ENCODE results near the gene TBC1D21.

Gene TBC1D21

GRCh38 chr15:73906346-73907034 is 33.1 kb downstream of the TBC1D21 start:
- TF ChIP-seq TARDBP (IDR thresholded peaks at IDR 0.05) (no peak), LEF1 (IDR thresholded peaks at IDR 0.05; ENCODE audit: borderline replicate concordance) (no peak), L3MBTL2 (conservative IDR thresholded peaks at IDR 0.05) (no peak), FOXM1 (IDR thresholded peaks at IDR 0.05; ENCODE audit: borderline replicate concordance) (no peak), HDGF (IDR thresholded peaks at IDR 0.05; ENCODE audit: borderline replicate concordance) (no peak), SP1 (IDR thresholded peaks at IDR 0.05) (no peak), ZNF384 (IDR thresholded peaks at IDR 0.05) (no peak), PKNOX1 (IDR thresholded peaks at IDR 0.05) (no peak), NFRKB (IDR thresholded peaks at IDR 0.05) (no peak), CTBP1 (IDR thresholded peaks at IDR 0.05; ENCODE audit: borderline replicate concordance) (no peak), FOXA1 (IDR thresholded peaks at IDR 0.05) (no peak), SUZ12 (IDR thresholded peaks at IDR 0.05) (no peak), ELF4 (IDR thresholded peaks at IDR 0.05) (no peak), ARNT (IDR thresholded peaks at IDR 0.05) (no peak), BHLHE40 (IDR thresholded peaks at IDR 0.05; ENCODE audit: borderline replicate concordance) (no peak)
- ChIA-PET CTCF (interaction anchor here (0.9 to 3.4 kb wide), 8 partner anchors 9 to 130 kb away, joined by 3 to 15 read pairs (median 3); partner anchors contain the start of gene LOXL1), POLR2A (interaction anchor here (0.6 to 1.6 kb wide), 2 partner anchors 12 to 28 kb away, joined by 3 read pairs; no protein-coding TSS in a partner anchor)
- DNase-seq (ENCODE audit: extremely low spot score), result no peak

GRCh38 chr15:73907035-73907408 is 33.7 kb downstream of the TBC1D21 start:
- DNase-seq (ENCODE audit: extremely low spot score), result no peak
- ChIA-PET CTCF (interaction anchor here (0.6 to 3.4 kb wide), 9 partner anchors 10 to 130 kb away, joined by 3 to 15 read pairs (median 3); partner anchors contain the start of gene LOXL1), POLR2A (interaction anchor here (1.6 kb wide), 1 partner anchor 28 kb away, joined by 3 read pairs; no protein-coding TSS in a partner anchor)
- TF ChIP-seq ARNT (IDR thresholded peaks at IDR 0.05) (no peak), LEF1 (IDR thresholded peaks at IDR 0.05; ENCODE audit: borderline replicate concordance) (no peak), HDGF (IDR thresholded peaks at IDR 0.05; ENCODE audit: borderline replicate concordance) (no peak), CTBP1 (IDR thresholded peaks at IDR 0.05; ENCODE audit: borderline replicate concordance) (no peak), FOXA1 (IDR thresholded peaks at IDR 0.05) (no peak), TARDBP (IDR thresholded peaks at IDR 0.05) (no peak), L3MBTL2 (conservative IDR thresholded peaks at IDR 0.05) (no peak), ELF4 (IDR thresholded peaks at IDR 0.05) (no peak)

GRCh38 chr15:73908030-73908821 is 34.9 kb downstream of the TBC1D21 start:
- ChIA-PET POLR2A (no interaction called here), CTCF (interaction anchor here (0.6 to 3.4 kb wide), 8 partner anchors 10 to 42 kb away, joined by 3 to 13 read pairs (median 4); partner anchors contain the start of genes LOXL1 and TBC1D21)
- TF ChIP-seq L3MBTL2 (conservative IDR thresholded peaks at IDR 0.05) (0 out of 2 replicates have a peak, but pooled peaks have one; percentile 15), FOXM1 (IDR thresholded peaks at IDR 0.05; ENCODE audit: borderline replicate concordance) (no peak), ARNT (IDR thresholded peaks at IDR 0.05) (no peak)
- DNase-seq (ENCODE audit: extremely low spot score), result peak; percentile 85

DNA sequence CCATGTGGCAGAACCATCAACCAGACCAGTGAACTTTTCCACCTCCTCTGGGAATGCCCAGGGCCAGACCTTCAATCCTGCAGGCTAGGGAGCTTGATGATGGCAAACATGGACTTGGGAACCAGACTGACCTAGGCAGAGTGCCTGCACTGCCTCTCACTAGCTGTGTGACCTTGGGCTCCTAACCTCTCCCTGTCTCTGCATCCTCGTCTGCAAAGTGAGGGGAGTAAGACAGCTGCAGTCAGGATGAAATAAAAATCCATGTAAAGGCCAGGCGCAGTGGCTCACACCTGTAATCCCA is 35.4 kb downstream of the TBC1D21 start:
- no peak for DNase-seq (ENCODE audit: extremely low spot score)
- TF ChIP-seq ARNT (IDR thresholded peaks at IDR 0.05), result no peak
- TF ChIP-seq SUZ12 (IDR thresholded peaks at IDR 0.05), result no peak
- TF ChIP-seq TARDBP (IDR thresholded peaks at IDR 0.05), result no peak
- CTCF ChIA-PET, result interaction anchor here (0.7 to 3.4 kb wide), 5 partner anchors 9 to 39 kb away, joined by 3 to 13 read pairs (median 6); partner anchors contain the start of genes LOXL1 and TBC1D21
- POLR2A ChIA-PET, result no interaction called here

DNA sequence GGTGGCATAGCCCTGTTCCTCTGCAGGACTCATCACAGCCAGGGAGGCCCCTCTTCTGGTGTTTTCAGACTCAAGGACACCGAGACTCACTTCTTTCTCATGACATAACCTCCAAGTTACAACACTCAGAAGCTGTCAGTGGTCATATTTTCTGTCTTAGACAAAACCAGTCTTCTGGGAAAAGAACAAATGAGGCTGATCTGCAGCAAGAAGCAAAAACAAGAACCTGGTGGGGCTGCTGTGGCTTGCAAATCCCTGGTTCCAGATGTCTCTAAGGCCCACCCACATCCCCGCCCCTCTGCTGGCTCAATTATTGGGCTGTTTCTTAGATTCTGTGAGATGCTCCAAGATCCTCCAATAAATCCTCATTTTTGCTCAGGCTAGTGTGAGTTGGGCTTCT is 36.3 kb downstream of the TBC1D21 start:
- ChIA-PET POLR2A (no interaction called here), CTCF (interaction anchor here (3.1 kb wide), 1 partner anchor 36 kb away, joined by 11 read pairs; the partner anchor contains the start of gene TBC1D21)
- no peak for TF ChIP-seq HDGF (IDR thresholded peaks at IDR 0.05; ENCODE audit: borderline replicate concordance)
- TF ChIP-seq CTBP1 (IDR thresholded peaks at IDR 0.05; ENCODE audit: borderline replicate concordance), result no peak
- no peak for TF ChIP-seq SP1 (IDR thresholded peaks at IDR 0.05)
- no peak for TF ChIP-seq PKNOX1 (IDR thresholded peaks at IDR 0.05)
- no peak for TF ChIP-seq ZNF384 (IDR thresholded peaks at IDR 0.05)
- TF ChIP-seq FOXM1 (IDR thresholded peaks at IDR 0.05; ENCODE audit: borderline replicate concordance), result no peak
- TF ChIP-seq BHLHE40 (IDR thresholded peaks at IDR 0.05; ENCODE audit: borderline replicate concordance), result no peak
- TF ChIP-seq LEF1 (IDR thresholded peaks at IDR 0.05; ENCODE audit: borderline replicate concordance), result no peak
- TF ChIP-seq NFRKB (IDR thresholded peaks at IDR 0.05), result no peak
- no peak for DNase-seq (ENCODE audit: extremely low spot score)

DNA sequence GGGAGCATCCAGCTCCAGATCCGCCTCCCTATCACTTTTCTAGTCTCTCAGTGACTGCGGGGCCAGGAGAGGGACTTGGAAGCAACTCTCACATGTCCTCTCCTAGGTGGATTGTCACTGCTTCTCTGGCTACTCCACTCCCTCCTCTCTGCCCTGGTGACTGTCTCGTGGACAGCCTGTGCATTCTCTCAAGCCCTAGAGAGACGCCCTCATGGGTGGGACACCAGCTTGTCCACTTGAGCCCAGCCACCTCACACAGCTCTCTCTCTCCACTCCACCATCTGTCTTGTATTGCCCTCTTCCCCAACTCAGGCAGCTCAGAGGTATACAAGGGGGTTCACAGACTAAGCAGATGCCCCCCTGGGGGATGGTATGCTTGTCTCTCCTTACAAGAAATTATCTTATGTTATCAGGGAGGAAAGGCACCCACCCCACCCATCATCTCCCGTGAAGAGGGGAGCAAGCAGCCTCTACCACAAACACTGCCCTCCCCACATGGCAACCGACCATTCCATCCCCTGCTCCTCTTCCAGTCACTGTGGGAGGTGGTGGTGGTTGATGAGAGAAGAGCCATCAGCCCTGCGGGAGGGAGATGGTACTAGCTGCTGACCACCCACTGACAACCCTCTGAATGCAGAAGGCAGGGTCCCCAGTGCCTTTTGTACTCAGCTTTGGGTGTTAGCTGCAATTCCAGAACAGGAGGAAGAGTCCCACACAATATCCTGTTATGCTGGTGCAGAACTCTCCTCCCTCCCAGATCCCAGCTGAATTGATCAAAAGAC is 37.3 kb downstream of the TBC1D21 start:
- ChIA-PET POLR2A (no interaction called here), CTCF (interaction anchor here (3.1 kb wide), 1 partner anchor 37 kb away, joined by 11 read pairs; the partner anchor contains the start of gene TBC1D21)
- no peak for DNase-seq (ENCODE audit: extremely low spot score)
- TF ChIP-seq FOXK2 (IDR thresholded peaks at IDR 0.05), result no peak
- TF ChIP-seq SP1 (IDR thresholded peaks at IDR 0.05), result no peak
- TF ChIP-seq L3MBTL2 (conservative IDR thresholded peaks at IDR 0.05), result no peak
- TF ChIP-seq HDGF (IDR thresholded peaks at IDR 0.05; ENCODE audit: borderline replicate concordance), result no peak
- TF ChIP-seq FOXA1 (IDR thresholded peaks at IDR 0.05), result no peak
- TF ChIP-seq CTBP1 (IDR thresholded peaks at IDR 0.05; ENCODE audit: borderline replicate concordance), result no peak
- no peak for TF ChIP-seq ARNT (IDR thresholded peaks at IDR 0.05)
- TF ChIP-seq FOXM1 (IDR thresholded peaks at IDR 0.05; ENCODE audit: borderline replicate concordance), result no peak
- TF ChIP-seq PKNOX1 (IDR thresholded peaks at IDR 0.05), result no peak
- no peak for TF ChIP-seq ELF4 (IDR thresholded peaks at IDR 0.05)

All from HEK293T (cell line).